GM10847 (cell line): ENCODE data around the gene CACNA1C.

Source experiments
- POLR2A ChIP-seq: IDR thresholded peaks from 2 replicates; pipeline ENCODE4 v1.6.1; 2011; ENCODE audit not compliant: insufficient read length; ENCODE audit errors: extremely low read depth

The CACNA1C gene

DNA sequence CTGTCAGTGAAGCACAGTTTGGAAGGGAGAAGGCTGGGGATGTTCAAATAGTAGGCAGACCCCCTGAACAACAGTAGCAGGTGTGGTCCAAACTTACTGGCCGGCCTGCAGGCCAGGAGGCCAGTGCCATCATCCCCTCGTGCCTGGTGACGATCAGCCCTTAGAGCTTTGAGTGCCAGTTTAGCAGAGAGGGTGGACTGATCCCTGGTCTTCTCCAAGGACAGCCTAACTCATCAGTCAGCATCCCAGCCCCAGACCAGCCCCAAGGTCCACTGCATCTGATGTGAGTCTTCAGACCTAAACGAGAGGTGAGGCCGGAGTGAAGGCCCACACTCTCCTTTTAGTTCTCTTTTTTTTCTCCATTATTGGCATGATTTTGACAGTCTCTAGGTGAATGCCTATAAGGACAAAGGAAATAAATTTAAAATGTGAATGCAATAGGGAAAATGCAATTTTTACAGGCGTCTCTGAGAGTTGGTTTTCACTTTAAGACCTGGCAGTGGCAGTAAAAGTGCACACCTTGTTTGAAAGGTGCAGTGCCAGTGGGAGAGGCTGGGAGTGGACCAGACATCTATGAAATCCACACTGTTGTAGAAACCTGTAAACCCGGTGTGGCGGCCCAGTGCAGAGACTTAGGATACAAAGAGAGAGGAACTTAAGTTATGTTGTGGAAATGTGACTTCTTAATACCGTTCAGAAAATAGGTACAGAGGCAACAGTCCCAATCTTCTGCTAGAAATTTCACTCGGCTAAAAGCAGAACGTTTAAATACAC, 311.2 kb downstream of the CACNA1C start:
- no peak for TF ChIP-seq POLR2A

- TF ChIP-seq POLR2A, result no peak
Measured at GRCh38 chr12:2364631-2365051, 311.9 kb downstream of the CACNA1C start.

DNA sequence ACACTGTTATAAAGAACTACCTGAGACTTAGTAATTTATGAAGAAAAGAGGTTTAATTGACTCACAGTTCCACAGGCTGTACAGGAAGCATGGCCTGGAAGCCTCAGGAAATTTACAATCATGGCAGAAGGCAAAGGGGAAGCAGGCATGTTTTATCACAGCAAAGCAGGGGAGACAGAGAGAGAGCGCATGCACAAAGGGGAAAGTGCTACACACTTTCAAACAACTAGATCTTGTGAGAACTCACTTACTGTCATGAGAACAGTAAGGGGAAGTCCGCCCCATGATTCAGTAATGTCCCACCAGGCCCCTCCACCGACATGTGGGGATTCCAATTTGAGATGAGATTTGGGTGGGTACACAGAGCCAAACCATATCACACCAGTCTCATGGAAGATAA, 313.9 kb downstream of the CACNA1C start:
- TF ChIP-seq POLR2A, result no peak

GRCh38 chr12:2372178-2372577, 319.4 kb downstream of the CACNA1C start:
- no peak for TF ChIP-seq POLR2A

DNA sequence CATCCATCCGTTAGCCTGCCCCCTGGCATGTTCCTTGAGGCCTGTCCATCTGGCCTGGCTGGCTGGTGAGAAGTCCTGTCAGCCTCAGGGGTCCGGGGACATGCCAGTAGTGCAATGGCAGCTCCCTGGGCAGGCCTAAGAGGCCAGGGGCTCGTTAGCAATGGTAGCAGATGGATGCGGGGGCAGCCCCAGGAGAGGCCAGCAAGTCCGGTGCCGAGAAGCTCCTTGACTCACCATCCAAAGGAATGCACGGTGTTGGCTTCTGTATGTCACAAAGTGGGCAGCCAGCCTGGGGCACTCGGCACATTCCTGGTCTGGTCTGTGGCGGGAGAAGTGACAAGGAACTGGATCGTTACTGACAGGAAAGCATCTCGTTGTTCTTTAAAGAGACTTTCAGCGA, 319.9 kb downstream of the CACNA1C start:
- no peak for TF ChIP-seq POLR2A

- no peak for TF ChIP-seq POLR2A
Measured at GRCh38 chr12:2373307-2373706, 320.5 kb downstream of the CACNA1C start.

GRCh38 chr12:2374092-2374906, 321.5 kb downstream of the CACNA1C start:
- TF ChIP-seq POLR2A, result no peak

- TF ChIP-seq POLR2A, result no peak
Measured at GRCh38 chr12:2375871-2376270, 323.1 kb downstream of the CACNA1C start.

DNA sequence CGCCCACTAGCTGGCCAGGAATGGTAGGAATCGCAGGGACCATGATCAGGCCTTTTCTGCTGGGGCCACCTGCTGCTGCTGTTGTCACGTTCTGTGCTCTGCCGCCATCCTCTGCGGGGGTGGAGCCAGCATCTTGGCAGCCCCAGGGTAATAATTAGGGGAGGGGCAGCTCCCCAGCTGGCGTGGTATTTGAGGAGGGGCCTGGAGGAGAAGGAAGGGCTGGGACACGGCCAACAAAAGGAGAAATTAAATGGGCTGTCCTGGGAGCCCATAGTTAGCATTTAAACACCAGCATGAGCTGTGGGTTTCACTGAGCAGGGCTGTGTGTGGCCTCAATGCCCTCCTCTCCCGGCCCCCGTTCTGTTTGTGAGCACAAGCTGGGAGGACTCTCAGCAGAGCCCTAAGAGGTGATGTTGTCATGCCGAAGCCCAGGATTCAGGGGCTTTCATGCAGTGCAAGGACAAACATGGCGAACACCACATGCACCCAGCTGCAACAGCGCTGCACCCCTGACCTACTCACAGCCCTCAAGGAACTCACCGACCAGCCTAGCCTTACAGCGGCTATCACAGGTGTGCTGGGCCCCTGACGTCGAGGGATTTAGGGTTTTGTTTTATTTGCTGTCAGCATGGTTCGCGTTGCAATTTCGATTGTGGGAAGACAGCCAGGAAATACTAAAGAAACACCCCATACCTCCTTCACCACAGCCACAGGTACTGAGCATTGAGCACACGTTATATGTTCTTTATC, 324.3 kb downstream of the CACNA1C start:
- TF ChIP-seq POLR2A, result no peak

DNA sequence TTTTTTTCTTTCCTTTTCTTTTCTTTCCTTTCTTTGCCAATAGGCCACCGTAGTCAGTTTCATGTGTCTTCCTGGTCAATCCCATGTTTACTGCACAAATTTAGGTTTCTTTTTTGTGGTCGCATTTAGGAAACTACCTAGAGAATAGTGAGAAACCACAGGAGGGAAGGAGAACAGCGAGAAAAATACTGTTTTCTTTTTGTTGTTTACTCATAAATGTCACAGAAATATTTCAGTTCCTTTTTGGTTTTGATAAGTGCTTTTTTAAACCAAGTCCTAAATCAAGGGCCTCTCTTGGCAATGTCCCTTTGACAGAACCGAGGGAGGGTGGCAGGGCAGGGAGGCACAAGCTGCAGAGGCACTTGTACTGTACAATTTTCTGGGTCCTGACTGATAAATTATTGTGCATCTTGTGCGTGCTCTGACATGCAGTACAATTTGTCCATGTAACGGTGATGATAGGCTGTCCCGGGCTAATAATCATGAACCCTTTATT, 326.1 kb downstream of the CACNA1C start:
- no peak for TF ChIP-seq POLR2A

DNA sequence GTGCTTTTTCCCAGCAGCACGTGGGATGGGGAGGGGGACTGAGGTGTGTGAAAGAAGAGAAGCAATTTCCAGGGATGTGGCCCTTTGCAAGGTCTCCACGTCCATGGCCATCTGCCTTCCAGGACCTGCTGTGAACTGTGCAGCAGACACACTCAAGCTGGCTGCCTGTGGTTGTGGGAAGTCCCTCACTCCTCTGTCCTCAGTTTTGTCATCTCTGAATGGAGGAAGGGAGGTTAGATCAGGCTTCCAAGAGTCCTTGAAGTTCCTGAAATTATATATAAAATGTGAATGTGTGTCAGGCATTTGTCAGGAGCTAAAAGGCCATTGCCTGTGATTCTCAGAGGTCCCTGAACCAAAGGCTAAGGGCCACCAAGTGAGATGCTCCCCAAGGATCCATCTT, 328.2 kb downstream of the CACNA1C start:
- no peak for TF ChIP-seq POLR2A

DNA sequence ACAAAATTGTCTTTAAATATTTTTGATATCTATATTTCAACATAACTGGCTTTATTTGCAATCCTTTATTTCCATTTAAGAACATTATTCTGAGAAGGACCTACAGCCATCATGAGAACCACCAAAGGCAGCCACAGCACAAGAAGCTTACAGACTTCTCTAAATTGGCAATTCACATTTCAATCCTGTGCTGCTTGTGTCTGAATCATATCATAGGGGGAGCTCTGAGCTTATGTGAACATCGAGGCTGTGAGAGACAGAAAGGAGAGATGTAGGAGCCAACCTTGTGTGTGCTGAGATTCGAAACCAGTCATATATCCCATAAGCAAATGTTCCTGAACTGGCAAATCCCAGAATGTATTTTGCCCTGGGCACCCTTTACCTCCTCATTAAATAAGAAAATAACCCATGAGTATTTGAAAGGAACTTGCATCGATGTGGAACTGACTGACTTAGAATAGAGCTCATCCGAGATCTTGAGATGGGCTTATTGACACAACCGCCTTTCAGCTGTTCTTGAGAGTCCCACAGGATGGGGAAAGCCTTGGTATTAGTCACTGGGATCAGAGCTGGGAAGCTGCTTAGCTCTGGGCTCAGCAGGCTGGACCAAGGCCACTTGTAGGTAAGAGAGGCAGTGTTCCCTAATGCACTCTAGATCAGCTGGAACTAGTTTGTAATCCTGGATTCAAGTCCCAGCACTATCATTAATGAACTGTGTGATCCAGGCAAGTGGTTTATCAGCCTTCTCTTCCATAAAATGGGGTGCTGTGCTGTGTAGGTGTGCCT, 329.8 kb downstream of the CACNA1C start:
- TF ChIP-seq POLR2A, result no peak

GRCh38 chr12:2383325-2384028, 330.7 kb downstream of the CACNA1C start:
- TF ChIP-seq POLR2A, result no peak

DNA sequence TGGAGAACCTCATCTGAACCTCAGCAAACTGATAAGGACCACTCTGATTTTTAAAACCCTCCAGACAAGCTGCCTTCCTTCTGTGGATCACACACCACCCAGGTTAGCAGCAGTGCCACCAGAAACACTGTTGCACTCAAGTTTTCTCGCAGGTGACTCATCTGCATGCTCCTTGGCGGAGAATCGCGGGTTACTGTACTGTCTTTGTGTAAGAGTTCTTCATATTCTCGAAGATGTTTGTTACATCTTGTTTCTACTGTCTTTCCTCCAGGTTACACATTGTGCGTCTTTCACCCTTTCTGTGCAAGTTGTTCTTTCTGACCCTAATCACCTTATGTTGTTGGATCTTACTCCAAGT, 331.2 kb downstream of the CACNA1C start:
- no peak for TF ChIP-seq POLR2A

- no peak for TF ChIP-seq POLR2A
Measured at GRCh38 chr12:2384533-2385351, 332.0 kb downstream of the CACNA1C start.
